Activated B cell treated with CpG ODN at 0.5 μM for 24 hours (primary cell): ENCODE measurements around the gene PCDH7. TPM values are rescaled to one million over a fixed set of nuclear protein-coding genes. Genes with fewer than 3 reads are reported as not detected.

Source experiments
- ATAC-seq: fragments of 200-7000 bp; cut with Tn5 transposase; one replicate; pipeline ENCODE4 v1.10.0; 2021; ENCODE audit warnings: low read depth, mild to moderate bottlenecking, moderate library complexity
- CTCF ChIA-PET: fragments of 350-600 bp; sonication (Branson Sonifier 250); formaldehyde crosslinking; loops from one replicate; lab custom pipeline; 2021; ENCODE audit warnings: antibody characterized with exemption; lab: Charles Lee
- POLR2A ChIA-PET: fragments of 350-600 bp; sonication (Branson Sonifier 250); formaldehyde crosslinking; loops from one replicate; lab custom pipeline; 2021; ENCODE audit warnings: antibody characterized with exemption; lab: Charles Lee
- DNase-seq: peaks from one replicate; pipeline ENCODE4 v3.0.0; 2022
- H3K27ac Mint-ChIP-seq: one replicate; pipeline ENCODE4 v1.8.0; 2020; ENCODE audit warnings: mixed read lengths
- H3K27me3 Mint-ChIP-seq: one replicate; pipeline ENCODE4 v1.8.0; 2021; ENCODE audit warnings: mixed read lengths
- H3K36me3 Mint-ChIP-seq: one replicate; pipeline ENCODE4 v1.8.0; 2021; ENCODE audit warnings: low read depth, mixed read lengths
- H3K4me1 Mint-ChIP-seq: one replicate; pipeline ENCODE4 v1.8.0; 2021; ENCODE audit warnings: mixed read lengths
- H3K4me3 Mint-ChIP-seq: one replicate; pipeline ENCODE4 v1.8.0; 2020; ENCODE audit warnings: mild to moderate bottlenecking, mixed read lengths
- H3K9me3 Mint-ChIP-seq: one replicate; pipeline ENCODE4 v1.8.0; 2020; ENCODE audit warnings: mixed read lengths
- intact Hi-C: fragments of 100-400 bp; cut with micrococcal nuclease; formaldehyde crosslinking; loops from one replicate; pipeline ENCODE4 v1.15.1; 2024
- total RNA-seq: library from RNA; stranded (reverse); gene quantifications from 2 replicates; pipeline ENCODE4 v1.2.3, GENCODE V29; 2022
- TF ChIP-seq, protein P1 (sequence below): fragments of 200-600 bp; IDR thresholded peaks from one replicate; pipeline ENCODE4 v1.8.0; 2022; ENCODE audit warnings: antibody characterized with exemption, mild to moderate bottlenecking

Gene PCDH7, protein sequence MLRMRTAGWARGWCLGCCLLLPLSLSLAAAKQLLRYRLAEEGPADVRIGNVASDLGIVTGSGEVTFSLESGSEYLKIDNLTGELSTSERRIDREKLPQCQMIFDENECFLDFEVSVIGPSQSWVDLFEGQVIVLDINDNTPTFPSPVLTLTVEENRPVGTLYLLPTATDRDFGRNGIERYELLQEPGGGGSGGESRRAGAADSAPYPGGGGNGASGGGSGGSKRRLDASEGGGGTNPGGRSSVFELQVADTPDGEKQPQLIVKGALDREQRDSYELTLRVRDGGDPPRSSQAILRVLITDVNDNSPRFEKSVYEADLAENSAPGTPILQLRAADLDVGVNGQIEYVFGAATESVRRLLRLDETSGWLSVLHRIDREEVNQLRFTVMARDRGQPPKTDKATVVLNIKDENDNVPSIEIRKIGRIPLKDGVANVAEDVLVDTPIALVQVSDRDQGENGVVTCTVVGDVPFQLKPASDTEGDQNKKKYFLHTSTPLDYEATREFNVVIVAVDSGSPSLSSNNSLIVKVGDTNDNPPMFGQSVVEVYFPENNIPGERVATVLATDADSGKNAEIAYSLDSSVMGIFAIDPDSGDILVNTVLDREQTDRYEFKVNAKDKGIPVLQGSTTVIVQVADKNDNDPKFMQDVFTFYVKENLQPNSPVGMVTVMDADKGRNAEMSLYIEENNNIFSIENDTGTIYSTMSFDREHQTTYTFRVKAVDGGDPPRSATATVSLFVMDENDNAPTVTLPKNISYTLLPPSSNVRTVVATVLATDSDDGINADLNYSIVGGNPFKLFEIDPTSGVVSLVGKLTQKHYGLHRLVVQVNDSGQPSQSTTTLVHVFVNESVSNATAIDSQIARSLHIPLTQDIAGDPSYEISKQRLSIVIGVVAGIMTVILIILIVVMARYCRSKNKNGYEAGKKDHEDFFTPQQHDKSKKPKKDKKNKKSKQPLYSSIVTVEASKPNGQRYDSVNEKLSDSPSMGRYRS (N-terminal part only)
- total RNA-seq, result not detected in 2 replicates

DNA sequence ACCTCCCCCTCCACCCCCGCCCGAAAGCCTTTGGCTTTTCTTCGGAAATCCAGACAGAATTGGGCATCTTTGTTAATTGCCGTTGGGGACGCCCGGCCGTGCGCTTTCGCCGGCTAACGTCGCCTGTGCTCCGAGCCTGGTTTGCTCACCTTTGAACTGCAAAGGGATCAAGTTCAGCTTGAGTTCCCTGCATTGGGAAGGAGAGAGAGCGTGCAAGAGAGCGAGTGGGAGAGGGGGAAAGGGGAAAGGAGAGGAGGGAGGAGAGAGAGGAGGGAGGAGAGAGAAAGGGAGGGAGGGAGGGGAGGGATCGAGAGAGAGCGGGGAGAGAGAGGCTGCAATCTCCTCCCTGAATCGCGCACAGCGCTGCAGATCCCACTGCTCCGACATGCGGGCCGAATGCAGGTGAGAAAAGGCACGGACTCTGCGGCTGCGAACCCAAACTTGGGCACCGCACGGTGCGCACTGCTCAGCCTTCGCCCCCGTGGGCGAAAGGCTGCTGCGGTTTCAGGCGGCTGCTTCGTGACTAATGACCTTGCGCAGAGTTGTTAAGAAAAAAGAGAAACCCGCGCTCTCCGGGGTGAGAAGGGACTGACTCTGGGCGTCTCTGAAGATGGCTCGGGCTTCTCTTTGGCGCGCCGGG lies at the start of gene PCDH7:
Gene PCDH7 (plus strand): TSS at position 349 of the 640 bp plus-strand sequence. CDS start 1,054 bp downstream, outside the sequence.
- DNase-seq (no peak), ATAC-seq (no peak)
- Mint-ChIP-seq H3K4me3 (no peak within 1 kb of the TSS), H3K4me1 (peaks cover 17% of the 10 kb centered on the region), H3K36me3 (no peaks in the 10 kb centered on the region), H3K27ac (peak within 1 kb of the TSS; percentile 53), H3K27me3 (peaks cover 56% of the 10 kb centered on the region), H3K9me3 (no peaks in the 10 kb centered on the region)
- POLR2A ChIA-PET, result no interaction called here
- CTCF ChIA-PET, result no interaction called here
- intact Hi-C loops, result no loop called here
- TF ChIP-seq, protein P1, sequence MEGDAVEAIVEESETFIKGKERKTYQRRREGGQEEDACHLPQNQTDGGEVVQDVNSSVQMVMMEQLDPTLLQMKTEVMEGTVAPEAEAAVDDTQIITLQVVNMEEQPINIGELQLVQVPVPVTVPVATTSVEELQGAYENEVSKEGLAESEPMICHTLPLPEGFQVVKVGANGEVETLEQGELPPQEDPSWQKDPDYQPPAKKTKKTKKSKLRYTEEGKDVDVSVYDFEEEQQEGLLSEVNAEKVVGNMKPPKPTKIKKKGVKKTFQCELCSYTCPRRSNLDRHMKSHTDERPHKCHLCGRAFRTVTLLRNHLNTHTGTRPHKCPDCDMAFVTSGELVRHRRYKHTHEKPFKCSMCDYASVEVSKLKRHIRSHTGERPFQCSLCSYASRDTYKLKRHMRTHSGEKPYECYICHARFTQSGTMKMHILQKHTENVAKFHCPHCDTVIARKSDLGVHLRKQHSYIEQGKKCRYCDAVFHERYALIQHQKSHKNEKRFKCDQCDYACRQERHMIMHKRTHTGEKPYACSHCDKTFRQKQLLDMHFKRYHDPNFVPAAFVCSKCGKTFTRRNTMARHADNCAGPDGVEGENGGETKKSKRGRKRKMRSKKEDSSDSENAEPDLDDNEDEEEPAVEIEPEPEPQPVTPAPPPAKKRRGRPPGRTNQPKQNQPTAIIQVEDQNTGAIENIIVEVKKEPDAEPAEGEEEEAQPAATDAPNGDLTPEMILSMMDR, result no peak

DNA sequence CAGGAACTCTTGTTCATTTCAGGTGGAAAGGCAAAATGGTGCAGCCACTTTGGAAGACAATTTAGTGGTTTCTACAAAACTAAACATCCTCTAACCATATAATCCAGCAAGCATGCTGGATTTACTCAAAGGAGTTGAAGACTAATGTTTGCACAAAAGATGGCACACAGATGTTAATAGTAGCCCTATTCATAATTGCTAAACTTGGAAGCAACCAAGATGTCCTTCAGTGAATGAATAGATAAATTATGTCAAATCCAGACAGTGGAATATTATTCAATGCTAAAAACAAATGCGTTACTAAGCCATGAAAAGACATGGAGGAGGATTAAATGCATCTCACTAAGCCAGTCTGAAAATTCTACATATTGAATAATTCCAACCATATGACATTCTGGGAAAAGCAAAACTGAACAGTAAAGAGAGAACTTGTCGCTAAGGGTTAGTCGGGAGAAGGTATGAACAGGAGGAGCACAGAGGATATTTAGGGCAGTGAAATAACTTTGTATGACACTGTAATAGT lies 48.2 kb upstream of the PCDH7 start:
- no peak for ATAC-seq

DNA sequence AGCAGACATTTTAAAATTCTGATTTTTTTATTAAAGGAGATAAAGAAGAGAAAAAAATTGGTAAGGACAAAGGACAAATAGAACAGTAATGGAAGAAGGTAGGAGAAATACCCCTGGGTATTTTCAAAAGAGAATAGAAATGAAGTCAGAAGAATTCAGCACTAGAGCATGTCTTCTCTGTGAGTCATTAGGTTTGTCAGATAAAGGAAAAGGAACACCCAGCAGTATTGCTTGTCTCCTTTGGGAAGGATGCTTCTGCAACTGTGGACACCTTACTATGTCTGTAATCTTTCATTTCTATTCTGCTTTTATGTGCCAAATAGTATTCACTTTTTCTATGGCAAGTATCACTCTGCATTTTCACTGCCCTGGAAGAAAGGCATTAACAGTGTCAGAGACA lies 24.0 kb upstream of the PCDH7 start:
- Mint-ChIP-seq H3K9me3 (no peaks in the 10 kb centered on the region), H3K36me3 (no peaks in the 10 kb centered on the region), H3K4me3 (no peak overlapping the region), H3K4me1 (no peaks in the 10 kb centered on the region), H3K27ac (no peak overlapping the region), H3K27me3 (no peaks in the 10 kb centered on the region)
- intact Hi-C loops, result no loop called here
- DNase-seq (no peak), ATAC-seq (no peak)
- ChIA-PET CTCF (no interaction called here), POLR2A (no interaction called here)
- TF ChIP-seq, protein P1, result no peak

More for the DNA sequence above, 48.2 kb upstream of the PCDH7 start:
- Mint-ChIP-seq H3K4me1 (no peaks in the 10 kb centered on the region), H3K27me3 (no peaks in the 10 kb centered on the region), H3K4me3 (no peak overlapping the region), H3K9me3 (peaks cover under 1% of the 10 kb centered on the region), H3K36me3 (no peaks in the 10 kb centered on the region), H3K27ac (no peak overlapping the region)
- ChIA-PET CTCF (no interaction called here), POLR2A (no interaction called here)
- intact Hi-C loops, result no loop called here
- TF ChIP-seq, protein P1, result no peak
- no peak for DNase-seq

DNA sequence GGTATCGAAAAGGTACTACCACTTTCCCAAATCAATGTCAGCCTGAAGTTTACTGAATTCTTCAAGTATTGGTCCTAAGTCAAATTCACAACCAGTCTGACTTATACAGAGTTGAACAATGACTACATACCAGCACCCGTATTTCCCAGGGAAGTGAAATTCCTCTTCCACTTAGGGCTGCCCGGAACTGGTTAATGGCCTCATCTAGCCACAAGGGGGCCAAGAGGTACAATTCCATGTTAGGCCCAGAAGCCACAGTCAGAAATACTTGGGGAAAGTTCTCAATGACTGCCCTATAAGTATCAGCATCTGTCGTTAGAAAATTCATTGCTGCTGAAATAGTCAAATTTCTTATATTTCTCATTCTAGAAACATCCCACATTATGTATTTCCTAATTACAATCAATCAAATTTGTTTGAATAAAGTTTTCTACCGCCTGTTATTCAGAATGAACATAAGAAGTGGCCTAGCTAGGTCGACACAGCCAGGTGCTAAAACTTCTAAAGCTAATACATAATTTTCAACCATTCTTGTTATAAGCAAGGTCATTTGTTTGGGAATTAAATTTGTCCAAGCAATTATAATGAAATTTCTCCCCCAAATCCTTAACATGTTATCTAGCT lies 5.6 kb upstream of the PCDH7 start:
- POLR2A ChIA-PET, result no interaction called here
- Mint-ChIP-seq H3K9me3 (peaks cover 9% of the 10 kb centered on the region), H3K36me3 (no peaks in the 10 kb centered on the region), H3K4me1 (peaks cover 15% of the 10 kb centered on the region), H3K27me3 (peaks cover 31% of the 10 kb centered on the region), H3K27ac (no peak overlapping the region), H3K4me3 (no peak overlapping the region)
- DNase-seq (no peak), ATAC-seq (no peak)
- TF ChIP-seq, protein P1, result no peak
- CTCF ChIA-PET, result no interaction called here
- intact Hi-C loops, result no loop called here
